ENCODE measurements around the gene ABHD14A. TPM values are rescaled to one million over a fixed set of nuclear protein-coding genes. Genes with fewer than 3 reads are reported as not detected.

Gene ABHD14A
- total RNA-seq, 1 experiment from 2014 or later: 3.7 TPM

DNA sequence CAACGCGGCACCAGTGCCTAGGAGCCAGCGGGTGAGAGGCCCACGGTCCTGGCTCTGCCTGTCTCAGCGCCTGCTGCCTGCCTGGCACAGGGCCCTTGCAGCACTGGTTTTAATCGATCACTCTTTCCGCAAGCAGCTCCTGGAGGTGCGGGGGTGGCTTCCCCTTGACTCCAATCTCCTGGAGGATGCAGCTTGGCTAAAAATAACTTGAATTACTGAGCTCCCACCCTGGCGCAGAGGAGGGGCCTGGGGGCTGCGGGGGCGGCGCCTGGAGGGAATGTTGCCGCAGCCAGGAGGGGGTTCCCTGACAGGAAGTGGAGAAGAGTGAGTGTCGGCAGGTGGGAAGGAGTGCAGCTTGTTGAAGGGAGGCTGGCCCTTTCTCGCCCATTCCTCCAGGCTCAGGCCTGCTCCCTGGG, 30.7 kb downstream of the ABHD14A start:
- H3K4me1 ChIP-seq (ENCODE audit: insufficient read depth, low read length, poor library complexity, severe bottlenecking): peaks cover 18% of the 10 kb centered on the region

DNA sequence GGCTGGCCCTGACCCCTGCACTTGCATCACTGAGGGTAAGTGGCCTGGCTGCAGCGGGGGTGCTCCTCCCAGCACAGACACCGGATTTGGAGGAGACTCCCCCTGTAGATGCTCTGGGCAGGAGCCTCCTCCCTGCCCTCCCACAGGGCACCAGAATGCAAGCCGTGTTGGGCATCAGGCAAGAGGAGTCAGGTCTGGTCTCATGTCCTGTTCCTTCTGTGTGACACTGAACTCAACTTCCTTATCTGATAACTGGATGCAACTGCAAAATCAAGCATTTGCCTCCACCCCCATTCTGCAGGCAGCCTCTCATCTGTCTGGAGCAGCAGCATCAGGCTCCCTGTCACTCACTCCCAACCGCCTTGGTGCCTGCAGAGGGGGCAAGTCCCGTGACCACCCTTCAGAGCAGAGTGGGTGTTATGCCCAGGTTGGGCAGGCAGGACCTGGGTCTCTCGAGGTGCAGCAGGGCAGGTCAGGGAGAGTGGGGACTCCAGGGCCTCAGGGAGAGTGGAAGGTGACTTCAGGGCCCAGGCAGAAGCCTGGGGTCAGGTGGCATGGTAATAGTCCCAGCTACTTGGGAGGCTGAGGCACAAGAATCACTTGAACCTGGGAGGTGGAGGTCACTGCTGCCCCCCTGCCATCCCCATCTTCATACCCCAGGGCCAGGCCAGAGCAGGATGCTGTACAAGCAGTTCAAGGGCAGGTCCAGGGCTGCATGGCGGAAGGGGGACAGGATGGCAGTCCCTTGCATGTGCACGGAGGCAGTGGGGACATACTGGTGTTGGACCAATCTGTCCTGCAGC, 31.4 kb downstream of the ABHD14A start:
- H3K36me3 ChIP-seq (ENCODE audit: insufficient read depth, low read length, poor library complexity, severe bottlenecking): no peaks in the 10 kb centered on the region
- DNase-seq (ENCODE audit: low spot score): no peak
- POLR2A ChIA-PET (ENCODE audit: low non-redundant PET): no interaction called here
- intact Hi-C loops (cut with micrococcal nuclease; ENCODE audit: unreplicated experiment): no loop called here
- H3K27ac ChIP-seq (ENCODE audit: low read depth, low read length, poor library complexity, severe bottlenecking): no peak overlapping the region
- no peak overlapping the region for H3K4me3 ChIP-seq (ENCODE audit: low read depth, low read length, poor library complexity, severe bottlenecking)
- H3K27me3 ChIP-seq (replicated peaks; ENCODE audit: insufficient read depth, low read depth, low read length, poor library complexity): no peaks in the 10 kb centered on the region
- CTCF ChIA-PET: interaction anchor here (1.0 kb wide), 1 partner anchor 47 kb away, joined by 3 read pairs; no protein-coding TSS in a partner anchor
- peaks cover 18% of the 10 kb centered on the region for H3K4me1 ChIP-seq (ENCODE audit: insufficient read depth, low read length, poor library complexity, severe bottlenecking)
- H3K9me3 ChIP-seq (ENCODE audit: low read depth, low read length, poor library complexity, severe bottlenecking): no peaks in the 10 kb centered on the region
- TF ChIP-seq, protein P1, sequence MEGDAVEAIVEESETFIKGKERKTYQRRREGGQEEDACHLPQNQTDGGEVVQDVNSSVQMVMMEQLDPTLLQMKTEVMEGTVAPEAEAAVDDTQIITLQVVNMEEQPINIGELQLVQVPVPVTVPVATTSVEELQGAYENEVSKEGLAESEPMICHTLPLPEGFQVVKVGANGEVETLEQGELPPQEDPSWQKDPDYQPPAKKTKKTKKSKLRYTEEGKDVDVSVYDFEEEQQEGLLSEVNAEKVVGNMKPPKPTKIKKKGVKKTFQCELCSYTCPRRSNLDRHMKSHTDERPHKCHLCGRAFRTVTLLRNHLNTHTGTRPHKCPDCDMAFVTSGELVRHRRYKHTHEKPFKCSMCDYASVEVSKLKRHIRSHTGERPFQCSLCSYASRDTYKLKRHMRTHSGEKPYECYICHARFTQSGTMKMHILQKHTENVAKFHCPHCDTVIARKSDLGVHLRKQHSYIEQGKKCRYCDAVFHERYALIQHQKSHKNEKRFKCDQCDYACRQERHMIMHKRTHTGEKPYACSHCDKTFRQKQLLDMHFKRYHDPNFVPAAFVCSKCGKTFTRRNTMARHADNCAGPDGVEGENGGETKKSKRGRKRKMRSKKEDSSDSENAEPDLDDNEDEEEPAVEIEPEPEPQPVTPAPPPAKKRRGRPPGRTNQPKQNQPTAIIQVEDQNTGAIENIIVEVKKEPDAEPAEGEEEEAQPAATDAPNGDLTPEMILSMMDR (conservative IDR thresholded peaks at IDR 0.05; ENCODE audit: low read depth, low read length): no peak
- no peak for TF ChIP-seq EZH2 (IDR thresholded peaks at IDR 0.05; ENCODE audit: borderline replicate concordance, low read depth, low read length, poor library complexity, severe bottlenecking)
- BruUV-seq (replicated peaks): no TSS peak

More for the DNA sequence above, 30.7 kb downstream of the ABHD14A start:
- H3K9me3 ChIP-seq (ENCODE audit: low read depth, low read length, poor library complexity, severe bottlenecking): no peaks in the 10 kb centered on the region
- intact Hi-C loops (cut with micrococcal nuclease; ENCODE audit: unreplicated experiment): no loop called here
- DNase-seq (ENCODE audit: low spot score): peak; percentile 78
- CTCF ChIA-PET: interaction anchor here (0.5 to 1.0 kb wide), 2 partner anchors 47 to 50 kb away, joined by 3 to 4 read pairs; no protein-coding TSS in a partner anchor
- H3K36me3 ChIP-seq (ENCODE audit: insufficient read depth, low read length, poor library complexity, severe bottlenecking): no peaks in the 10 kb centered on the region
- H3K27me3 ChIP-seq (replicated peaks; ENCODE audit: insufficient read depth, low read depth, low read length, poor library complexity): no peaks in the 10 kb centered on the region
- H3K27ac ChIP-seq (ENCODE audit: low read depth, low read length, poor library complexity, severe bottlenecking): no peak overlapping the region
- H3K4me3 ChIP-seq (ENCODE audit: low read depth, low read length, poor library complexity, severe bottlenecking): no peak overlapping the region
- BruUV-seq (replicated peaks): no TSS peak
- TF ChIP-seq EZH2 (IDR thresholded peaks at IDR 0.05; ENCODE audit: borderline replicate concordance, low read depth, low read length, poor library complexity, severe bottlenecking): no peak
- TF ChIP-seq, protein P1 (conservative IDR thresholded peaks at IDR 0.05; ENCODE audit: low read depth, low read length): no peak
- POLR2A ChIA-PET (ENCODE audit: low non-redundant PET): interaction anchor here (0.6 kb wide), 1 partner anchor 45 kb away, joined by 3 read pairs; no protein-coding TSS in a partner anchor

DNA sequence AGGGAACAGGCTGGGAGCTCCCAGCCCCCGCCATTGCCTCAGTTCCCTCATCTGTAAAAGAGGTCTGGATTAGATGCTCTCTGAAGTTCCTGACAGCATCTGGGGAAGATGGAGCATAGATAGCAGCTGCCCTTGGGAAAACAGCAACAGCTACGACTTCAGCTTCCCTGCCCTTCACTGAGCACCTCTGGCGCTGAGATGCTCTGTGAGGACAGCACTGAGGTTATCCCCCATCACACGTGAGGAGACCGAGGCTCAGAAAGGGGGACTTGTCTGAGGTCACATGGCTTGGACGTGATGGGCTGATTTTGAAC, 31.9 kb downstream of the ABHD14A start:
- Histone ChIP-seq H3K27ac (ENCODE audit: low read depth, low read length, poor library complexity, severe bottlenecking) (no peak overlapping the region), H3K27me3 (replicated peaks; ENCODE audit: insufficient read depth, low read depth, low read length, poor library complexity) (no peaks in the 10 kb centered on the region), H3K4me1 (ENCODE audit: insufficient read depth, low read length, poor library complexity, severe bottlenecking) (peaks cover 18% of the 10 kb centered on the region), H3K4me3 (ENCODE audit: low read depth, low read length, poor library complexity, severe bottlenecking) (no peak overlapping the region), H3K9me3 (ENCODE audit: low read depth, low read length, poor library complexity, severe bottlenecking) (no peaks in the 10 kb centered on the region), H3K36me3 (ENCODE audit: insufficient read depth, low read length, poor library complexity, severe bottlenecking) (no peaks in the 10 kb centered on the region)
- TF ChIP-seq, protein P1 (conservative IDR thresholded peaks at IDR 0.05; ENCODE audit: low read depth, low read length): no peak
- no peak for TF ChIP-seq EZH2 (IDR thresholded peaks at IDR 0.05; ENCODE audit: borderline replicate concordance, low read depth, low read length, poor library complexity, severe bottlenecking)
- POLR2A ChIA-PET (ENCODE audit: low non-redundant PET): no interaction called here
- BruUV-seq (replicated peaks): no TSS peak
- no peak for DNase-seq (ENCODE audit: low spot score)
- CTCF ChIA-PET: no interaction called here
- intact Hi-C loops (cut with micrococcal nuclease; ENCODE audit: unreplicated experiment): no loop called here
